Fibroblast of villous mesenchyme (primary cell): ENCODE data around the gene DUSP10. TPM values are rescaled to one million over a fixed set of nuclear protein-coding genes. Genes with fewer than 3 reads are reported as not detected.

Experiments used
- DNase-seq: peaks from one replicate; pipeline ENCODE4 v3.0.0-alpha.2; 2010; ENCODE audit warnings: low read depth
- H3K4me3 ChIP-seq: 2 replicates; pipeline ENCODE4 v1.5.1; 2011; ENCODE audit warnings: low read depth, mild to moderate bottlenecking, low read length
- total RNA-seq: library from RNA; depleted of rRNA; stranded (reverse); fragments of >200 nt; gene quantifications from 2 replicates; pipeline ENCODE4 v1.2.3, GENCODE V29; 2012
- TF ChIP-seq, protein P1 (sequence below): IDR thresholded peaks from 2 replicates; pipeline ENCODE4 v1.5.1; 2012; ENCODE audit warnings: low read depth, mild to moderate bottlenecking, low read length; ENCODE audit not compliant: insufficient read depth

DUSP10 gene
- total RNA-seq, 1 donor, result 35.8 TPM

DNA sequence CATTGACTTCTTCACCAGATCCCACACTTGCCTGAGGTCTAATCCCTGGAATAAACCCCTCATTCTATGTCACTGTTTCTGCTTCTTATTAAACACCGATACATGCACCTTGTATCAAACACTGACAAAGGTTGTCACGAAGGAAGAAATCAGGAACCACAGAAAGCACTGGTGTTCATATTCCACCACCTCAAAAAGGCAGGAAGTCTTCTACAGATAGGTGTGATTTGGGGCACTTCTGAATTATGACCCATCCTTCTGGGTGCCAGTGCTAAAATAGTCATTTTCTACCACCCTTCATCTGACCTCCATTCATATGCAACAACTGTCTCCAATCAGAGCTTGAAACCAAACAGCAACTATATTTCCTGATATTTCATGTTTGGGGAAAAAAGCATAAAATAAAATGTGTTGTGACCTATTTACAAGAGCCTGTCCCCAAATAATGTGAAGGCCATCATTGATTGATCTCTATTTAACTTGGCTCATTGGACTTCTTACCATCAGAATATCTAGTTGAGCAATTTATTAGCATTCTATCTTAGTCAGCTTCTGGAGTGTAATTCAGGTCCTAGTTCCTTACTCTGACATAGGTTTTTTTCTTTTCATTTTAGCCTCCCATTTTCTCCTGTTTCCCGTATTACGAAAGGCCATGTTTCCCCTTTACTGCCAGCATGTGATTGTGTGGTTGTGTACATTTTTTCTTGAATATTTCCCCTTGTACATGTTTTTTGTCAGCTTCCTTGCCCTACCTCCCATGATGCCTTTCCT is 43.1 kb downstream of the DUSP10 start:
- DNase-seq, result peak; percentile 47
- no peak overlapping the region for H3K4me3 ChIP-seq
- TF ChIP-seq, protein P1, sequence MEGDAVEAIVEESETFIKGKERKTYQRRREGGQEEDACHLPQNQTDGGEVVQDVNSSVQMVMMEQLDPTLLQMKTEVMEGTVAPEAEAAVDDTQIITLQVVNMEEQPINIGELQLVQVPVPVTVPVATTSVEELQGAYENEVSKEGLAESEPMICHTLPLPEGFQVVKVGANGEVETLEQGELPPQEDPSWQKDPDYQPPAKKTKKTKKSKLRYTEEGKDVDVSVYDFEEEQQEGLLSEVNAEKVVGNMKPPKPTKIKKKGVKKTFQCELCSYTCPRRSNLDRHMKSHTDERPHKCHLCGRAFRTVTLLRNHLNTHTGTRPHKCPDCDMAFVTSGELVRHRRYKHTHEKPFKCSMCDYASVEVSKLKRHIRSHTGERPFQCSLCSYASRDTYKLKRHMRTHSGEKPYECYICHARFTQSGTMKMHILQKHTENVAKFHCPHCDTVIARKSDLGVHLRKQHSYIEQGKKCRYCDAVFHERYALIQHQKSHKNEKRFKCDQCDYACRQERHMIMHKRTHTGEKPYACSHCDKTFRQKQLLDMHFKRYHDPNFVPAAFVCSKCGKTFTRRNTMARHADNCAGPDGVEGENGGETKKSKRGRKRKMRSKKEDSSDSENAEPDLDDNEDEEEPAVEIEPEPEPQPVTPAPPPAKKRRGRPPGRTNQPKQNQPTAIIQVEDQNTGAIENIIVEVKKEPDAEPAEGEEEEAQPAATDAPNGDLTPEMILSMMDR, result no peak

DNA sequence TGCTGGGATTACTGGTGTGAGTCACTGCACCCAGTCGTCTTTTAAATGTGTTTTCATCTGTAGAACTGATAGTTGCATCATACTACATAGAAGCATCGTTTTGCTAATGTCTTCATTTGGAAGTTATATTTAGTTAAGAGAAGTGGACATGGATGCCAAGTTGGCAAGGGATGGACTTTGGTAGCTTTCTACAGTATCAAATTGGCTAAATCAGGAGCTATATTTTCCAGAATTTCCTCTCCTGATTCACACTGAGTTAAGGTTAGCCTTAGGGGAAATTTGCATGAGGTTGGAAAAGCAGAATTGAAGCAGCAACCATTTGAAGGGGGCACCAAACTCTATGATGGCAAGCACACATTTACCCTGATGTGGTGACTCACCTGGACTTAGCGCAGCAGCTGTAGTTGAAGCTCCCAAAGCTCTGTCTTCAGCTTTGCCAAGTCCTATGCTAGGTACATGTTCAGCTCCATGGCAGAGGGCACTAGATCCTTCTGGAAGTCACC is 43.9 kb downstream of the DUSP10 start:
- no peak overlapping the region for H3K4me3 ChIP-seq
- DNase-seq, result peak; percentile 53
- TF ChIP-seq, protein P1, result no peak

DNA sequence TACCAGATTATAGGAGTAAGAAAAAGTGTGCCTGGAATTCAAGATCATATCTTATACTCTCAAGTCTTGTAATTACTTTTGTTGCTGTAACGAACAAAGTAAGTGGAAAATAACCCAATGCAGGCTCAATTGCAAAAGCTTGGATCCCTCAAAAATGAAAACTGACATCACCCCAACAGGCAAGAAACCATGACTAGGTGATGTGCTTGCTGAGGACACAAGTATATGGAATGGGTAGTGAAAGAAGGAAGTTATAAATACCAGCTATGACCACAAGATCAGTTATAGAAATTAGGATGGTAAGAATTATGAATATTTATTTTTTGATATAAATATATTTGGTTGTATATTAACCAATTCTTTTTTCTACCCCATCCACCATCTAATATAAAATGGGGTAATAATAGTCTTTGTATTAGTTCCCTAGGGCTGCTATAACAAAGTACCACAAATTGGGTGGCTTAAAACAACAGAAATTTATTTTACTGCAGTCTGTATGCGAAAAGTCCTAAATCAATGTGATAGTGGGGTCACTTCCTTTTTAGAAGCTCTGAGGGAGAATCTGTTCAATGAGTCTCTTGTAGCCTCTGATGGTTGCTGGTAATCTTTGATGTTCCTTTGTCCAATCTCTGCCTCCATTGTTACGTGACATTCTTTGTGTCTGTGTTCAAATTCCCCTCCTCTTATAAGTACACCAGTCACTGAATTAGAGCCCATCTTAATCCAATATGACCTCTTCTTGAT is 45.0 kb downstream of the DUSP10 start:
- DNase-seq, result no peak
- TF ChIP-seq, protein P1, result no peak
- H3K4me3 ChIP-seq, result no peak overlapping the region

DNA sequence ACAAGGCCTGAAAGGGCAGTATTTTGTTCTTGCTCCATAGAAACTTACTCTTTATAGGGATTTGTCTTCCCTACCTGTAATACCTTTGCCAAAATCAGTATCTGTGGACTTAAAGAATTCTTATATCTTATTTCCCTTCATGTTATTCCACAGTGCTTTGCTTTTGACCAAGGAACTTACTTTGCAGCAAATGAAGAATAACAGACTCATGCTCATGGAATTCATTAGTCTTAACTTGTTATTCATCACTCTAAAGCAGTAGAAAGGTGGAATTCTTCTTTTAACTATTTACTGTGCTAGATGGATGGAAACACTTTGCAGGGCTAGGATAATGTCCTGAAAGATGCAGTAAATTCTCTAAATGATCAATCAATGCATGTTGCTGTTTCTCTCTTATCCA is 45.9 kb downstream of the DUSP10 start:
- DNase-seq, result no peak
- TF ChIP-seq, protein P1, result no peak
- H3K4me3 ChIP-seq, result no peak overlapping the region

DNA sequence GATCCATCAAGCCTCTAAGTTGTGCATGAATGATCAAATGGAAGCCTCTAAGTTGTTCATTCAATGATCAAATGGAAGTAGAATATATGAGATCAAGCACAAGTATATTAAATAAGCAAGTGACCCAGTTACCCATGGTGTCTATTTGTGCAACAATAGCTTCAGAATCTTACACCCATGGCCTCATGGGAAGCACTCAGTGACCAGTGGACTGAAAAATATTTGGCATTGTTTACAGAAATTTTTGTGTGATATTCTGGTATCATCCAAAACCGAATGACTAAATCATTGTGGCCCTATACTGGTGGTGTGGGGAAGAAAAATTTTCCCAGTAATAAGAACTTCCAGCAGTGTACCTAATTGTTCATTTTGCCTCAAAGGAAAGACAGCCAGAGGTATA is 46.6 kb downstream of the DUSP10 start:
- no peak for DNase-seq
- TF ChIP-seq, protein P1, result no peak
- H3K4me3 ChIP-seq, result no peak overlapping the region

DNA sequence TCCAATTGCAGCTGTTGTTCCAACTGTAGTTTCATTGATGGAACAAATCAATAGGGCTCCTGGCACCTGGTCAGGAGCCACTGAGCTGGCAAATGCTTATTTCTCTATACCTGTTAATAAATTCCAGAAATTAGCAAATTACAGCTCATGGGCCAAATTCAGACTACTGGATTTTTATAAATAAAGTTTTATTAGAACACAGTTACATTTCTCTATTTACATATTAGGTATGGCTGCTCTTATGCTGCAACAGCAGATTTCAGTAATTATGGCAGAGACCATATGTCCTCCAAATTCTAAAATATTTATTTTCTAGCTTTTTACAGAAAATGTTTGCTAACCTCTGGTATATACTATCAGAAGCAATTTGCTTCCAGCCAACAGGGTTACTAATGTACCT is 47.8 kb downstream of the DUSP10 start:
- no peak for DNase-seq
- H3K4me3 ChIP-seq, result no peak overlapping the region
- TF ChIP-seq, protein P1, result no peak
